CD4-positive, alpha-beta T cell (primary cell): ENCODE data around the gene DNAH1. TPM values are rescaled to one million over a fixed set of nuclear protein-coding genes. Genes with fewer than 3 reads are reported as not detected.

Experiments
- ATAC-seq: fragments of 200-7000 bp; cut with Tn5 transposase; one replicate; pipeline ENCODE4 v1.10.0; 2022; ENCODE audit warnings: mild to moderate bottlenecking; ENCODE audit not compliant: poor library complexity
- CTCF ChIA-PET: fragments of 350-600 bp; sonication (Branson Sonifier 250); formaldehyde crosslinking; loops from one replicate; lab custom pipeline; 2021; ENCODE audit warnings: antibody characterized with exemption, inconsistent platforms; lab: Charles Lee
- POLR2A ChIA-PET: fragments of 350-600 bp; sonication (Branson Sonifier 250); formaldehyde crosslinking; loops from one replicate; lab custom pipeline; 2021; ENCODE audit warnings: antibody characterized with exemption, inconsistent platforms; lab: Charles Lee
- DNase-seq, 14 experiments: peaks; one replicate each; pipeline ENCODE4 v3.0.0-alpha.2; 2013 to 2020; ENCODE audit warnings: mixed read lengths in 2 of 14
- H3K27ac ChIP-seq, 2 donors: one replicate each; pipeline versions ENCODE4 v1.5.1 to v1.7.0; 2013; ENCODE audit warnings: low read length in 2 of 2, low read depth in 1 of 2, mild to moderate bottlenecking in 1 of 2
- H3K27me3 ChIP-seq, 2 experiments: 1 replicate in 1 of 2; 2 replicates in 1 of 2; pipeline versions ENCODE4 v1.6.1 to v1.7.0; 2013; ENCODE audit warnings: low read length in 2 of 2, control low read depth in 1 of 2, mild to moderate bottlenecking in 1 of 2, moderate library complexity in 1 of 2; ENCODE audit not compliant: insufficient read depth in 2 of 2, control insufficient read depth in 1 of 2
- H3K36me3 ChIP-seq: one replicate; pipeline ENCODE4 v1.6.1; 2013; ENCODE audit warnings: low read length, control low read depth; ENCODE audit not compliant: insufficient read depth
- H3K4me1 ChIP-seq: one replicate; pipeline ENCODE4 v1.6.1; 2013; ENCODE audit warnings: low read length, control low read depth; ENCODE audit not compliant: insufficient read depth
- H3K4me3 ChIP-seq: one replicate; pipeline ENCODE4 v1.5.1; 2013; ENCODE audit warnings: mild to moderate bottlenecking, low read length, moderate library complexity
- H3K9me3 ChIP-seq, 2 experiments: 1 replicate in 1 of 2; 2 replicates in 1 of 2; pipeline versions ENCODE4 v1.6.1 to v1.7.0; 2013; ENCODE audit warnings: low read length in 2 of 2, mild to moderate bottlenecking in 2 of 2, control low read depth in 1 of 2, moderate library complexity in 1 of 2; ENCODE audit not compliant: control insufficient read depth in 1 of 2, insufficient read depth in 1 of 2
- H3K27ac Mint-ChIP-seq: one replicate; pipeline ENCODE4 v1.8.0; 2020; ENCODE audit warnings: mixed read lengths
- H3K27me3 Mint-ChIP-seq: one replicate; pipeline ENCODE4 v1.8.0; 2021; ENCODE audit warnings: mixed read lengths
- H3K36me3 Mint-ChIP-seq: one replicate; pipeline ENCODE4 v1.8.0; 2021; ENCODE audit warnings: low read depth, mixed read lengths
- H3K4me1 Mint-ChIP-seq: one replicate; pipeline ENCODE4 v1.8.0; 2021; ENCODE audit warnings: low read depth, mixed read lengths
- H3K4me3 Mint-ChIP-seq: one replicate; pipeline ENCODE4 v1.8.0; 2020; ENCODE audit warnings: mild to moderate bottlenecking, mixed read lengths
- H3K9me3 Mint-ChIP-seq: one replicate; pipeline ENCODE4 v1.8.0; 2020; ENCODE audit warnings: mixed read lengths
- intact Hi-C, 2 experiments: fragments of 100-400 bp; cut with DNase I in 1 of 2; cut with micrococcal nuclease in 1 of 2; formaldehyde crosslinking; loops; one replicate each; pipeline versions ENCODE4 v1.15.1 to v1.9.0; 2023 to 2025; cut with DNase I, micrococcal nuclease
- total RNA-seq, 174 experiments: library from RNA in 2 of 174; stranded (reverse) in 2 of 174; gene quantifications; one replicate each; pipeline ENCODE4 v1.2.3 and lab custom pipeline; 2021 to 2026
- TF ChIP-seq, protein P1 (sequence below): fragments of 200-600 bp; IDR thresholded peaks from one replicate; pipeline ENCODE4 v1.8.0; 2022; ENCODE audit warnings: antibody characterized with exemption, mild to moderate bottlenecking

The DNAH1 gene
- total RNA-seq, 2 experiments from 2014 or later, result 49.7 to 50.7 TPM

DNA sequence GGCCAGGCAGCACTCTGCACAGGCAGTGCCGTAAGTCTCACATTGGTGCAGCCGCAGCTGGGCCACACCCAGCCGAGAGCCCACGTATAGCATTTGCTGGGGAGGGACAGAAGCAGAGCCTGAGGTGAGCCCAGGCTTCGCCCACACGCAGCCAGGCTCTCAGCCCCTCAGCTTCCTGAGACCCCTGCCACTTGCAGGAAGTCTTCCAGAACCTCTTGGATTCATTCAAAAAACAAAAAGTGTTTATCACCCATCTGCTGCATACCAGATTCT, 121.9 kb downstream of the DNAH1 start:
- H3K27me3 ChIP-seq, result no peaks in the 10 kb centered on the region
- H3K27ac ChIP-seq, result no peak overlapping the region
- Mint-ChIP-seq H3K9me3 (no peaks in the 10 kb centered on the region), H3K27ac (no peak overlapping the region), H3K4me1 (no peaks in the 10 kb centered on the region), H3K4me3 (no peak overlapping the region), H3K27me3 (no peaks in the 10 kb centered on the region), H3K36me3 (no peaks in the 10 kb centered on the region)
- TF ChIP-seq, protein P1, sequence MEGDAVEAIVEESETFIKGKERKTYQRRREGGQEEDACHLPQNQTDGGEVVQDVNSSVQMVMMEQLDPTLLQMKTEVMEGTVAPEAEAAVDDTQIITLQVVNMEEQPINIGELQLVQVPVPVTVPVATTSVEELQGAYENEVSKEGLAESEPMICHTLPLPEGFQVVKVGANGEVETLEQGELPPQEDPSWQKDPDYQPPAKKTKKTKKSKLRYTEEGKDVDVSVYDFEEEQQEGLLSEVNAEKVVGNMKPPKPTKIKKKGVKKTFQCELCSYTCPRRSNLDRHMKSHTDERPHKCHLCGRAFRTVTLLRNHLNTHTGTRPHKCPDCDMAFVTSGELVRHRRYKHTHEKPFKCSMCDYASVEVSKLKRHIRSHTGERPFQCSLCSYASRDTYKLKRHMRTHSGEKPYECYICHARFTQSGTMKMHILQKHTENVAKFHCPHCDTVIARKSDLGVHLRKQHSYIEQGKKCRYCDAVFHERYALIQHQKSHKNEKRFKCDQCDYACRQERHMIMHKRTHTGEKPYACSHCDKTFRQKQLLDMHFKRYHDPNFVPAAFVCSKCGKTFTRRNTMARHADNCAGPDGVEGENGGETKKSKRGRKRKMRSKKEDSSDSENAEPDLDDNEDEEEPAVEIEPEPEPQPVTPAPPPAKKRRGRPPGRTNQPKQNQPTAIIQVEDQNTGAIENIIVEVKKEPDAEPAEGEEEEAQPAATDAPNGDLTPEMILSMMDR, result no peak
- H3K4me1 ChIP-seq, result peaks cover 9% of the 10 kb centered on the region
- H3K9me3 ChIP-seq, result no peaks in the 10 kb centered on the region
- H3K36me3 ChIP-seq, result no peaks in the 10 kb centered on the region
- no peak for DNase-seq
- no peak for ATAC-seq
- ChIA-PET CTCF (no interaction called here), POLR2A (no interaction called here)
- no peak overlapping the region for H3K4me3 ChIP-seq
- intact Hi-C loops, result no loop called here

DNA sequence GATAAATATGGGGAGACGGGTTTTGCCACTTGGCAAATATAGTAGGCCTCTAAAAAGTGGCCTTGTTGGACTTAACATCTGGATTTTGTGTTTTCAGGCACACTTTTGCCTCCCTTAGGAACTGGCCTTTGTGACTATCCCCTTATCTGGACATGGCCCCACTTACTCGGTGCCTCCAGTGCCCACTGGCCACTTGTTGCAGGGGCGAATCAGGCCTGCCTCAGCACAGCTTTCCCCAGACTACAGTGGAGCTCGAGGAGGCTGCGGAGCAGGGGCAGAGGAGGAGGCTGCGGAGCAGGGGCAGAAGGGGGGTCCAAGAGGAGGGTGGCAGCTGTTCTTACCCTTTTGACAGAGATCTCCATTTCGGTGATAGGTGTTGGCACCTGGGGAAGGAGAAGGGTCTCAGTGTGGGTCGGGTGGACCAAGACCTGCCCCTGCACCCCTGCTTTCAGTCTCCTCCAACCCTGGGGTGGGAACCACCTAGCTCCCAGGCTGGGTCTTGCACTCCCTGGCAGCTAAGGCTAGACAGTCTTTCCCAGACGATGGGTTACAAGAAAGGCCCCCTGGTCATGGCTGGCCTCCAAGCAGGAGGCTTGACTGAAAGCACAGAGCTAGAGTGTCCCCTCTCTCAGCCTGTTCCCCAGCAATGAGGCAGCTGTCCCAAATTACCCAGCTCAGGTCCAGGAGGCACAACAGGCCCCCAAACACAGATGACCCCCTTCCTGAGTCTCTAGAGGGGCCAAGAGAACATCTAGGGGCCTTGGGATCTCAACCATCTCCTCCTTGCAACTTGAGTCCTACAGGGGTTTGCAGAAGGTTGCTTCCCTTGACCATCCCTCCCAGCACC, 122.7 kb downstream of the DNAH1 start:
- no peak overlapping the region for H3K27ac Mint-ChIP-seq
- H3K4me3 Mint-ChIP-seq, result no peak overlapping the region
- TF ChIP-seq, protein P1, result no peak
- Histone ChIP-seq H3K4me3 (no peak overlapping the region), H3K36me3 (no peaks in the 10 kb centered on the region), H3K27ac (no peak overlapping the region), H3K27me3 (no peaks in the 10 kb centered on the region), H3K9me3 (no peaks in the 10 kb centered on the region), H3K4me1 (peaks cover 7% of the 10 kb centered on the region)
- ChIA-PET CTCF (no interaction called here), POLR2A (no interaction called here)
- H3K27me3 Mint-ChIP-seq, result no peaks in the 10 kb centered on the region
- no peaks in the 10 kb centered on the region for H3K9me3 Mint-ChIP-seq
- no peaks in the 10 kb centered on the region for H3K4me1 Mint-ChIP-seq
- ATAC-seq (no peak), DNase-seq (no peak)
- intact Hi-C loops, result no loop called here
- H3K36me3 Mint-ChIP-seq, result no peaks in the 10 kb centered on the region

DNA sequence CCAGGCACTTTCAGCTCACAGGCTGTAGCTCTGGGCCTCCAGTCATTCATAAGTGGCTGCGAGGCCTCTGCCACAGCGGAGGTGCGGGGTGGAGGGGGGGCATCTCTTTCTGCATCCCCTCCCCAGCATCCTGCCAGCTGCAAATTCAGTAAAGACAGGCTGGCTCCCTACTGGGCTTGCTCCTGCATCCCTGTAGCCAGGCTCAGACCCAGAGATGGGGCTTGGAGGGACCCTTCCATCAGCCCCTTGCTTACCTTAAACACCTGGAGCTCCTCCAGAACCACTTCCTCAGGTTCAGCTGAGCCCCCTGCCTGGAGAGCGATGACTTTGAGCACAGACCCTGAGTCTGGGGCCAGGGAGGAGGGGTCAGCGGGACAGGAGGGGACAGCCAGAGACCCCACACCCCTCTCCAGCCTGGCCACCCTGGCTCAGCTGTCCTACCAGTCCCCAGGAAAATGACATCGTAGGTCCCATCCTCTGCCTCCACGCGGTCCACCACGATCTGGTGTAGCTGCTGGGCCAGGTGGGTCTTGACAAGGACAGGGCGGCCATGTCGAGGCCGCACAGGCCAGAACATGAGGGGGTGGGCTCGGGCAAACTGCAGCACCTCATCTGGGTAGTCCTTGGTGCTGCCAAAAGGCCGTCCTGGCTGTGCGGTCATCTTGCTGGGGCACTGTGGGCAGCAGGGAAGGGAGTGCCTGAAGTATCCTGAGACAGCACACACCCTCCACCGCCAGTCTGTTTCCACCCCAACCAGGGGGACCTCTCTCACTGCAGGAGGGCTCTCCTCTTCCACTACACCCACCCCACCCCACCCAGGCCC, 123.5 kb downstream of the DNAH1 start:
- Mint-ChIP-seq H3K36me3 (no peaks in the 10 kb centered on the region), H3K27me3 (no peaks in the 10 kb centered on the region), H3K4me3 (no peak overlapping the region), H3K4me1 (no peaks in the 10 kb centered on the region), H3K9me3 (no peaks in the 10 kb centered on the region), H3K27ac (no peak overlapping the region)
- no peaks in the 10 kb centered on the region for H3K36me3 ChIP-seq
- DNase-seq (no peak), ATAC-seq (no peak)
- no peaks in the 10 kb centered on the region for H3K27me3 ChIP-seq
- H3K27ac ChIP-seq, result no peak overlapping the region
- CTCF ChIA-PET, result no interaction called here
- H3K4me3 ChIP-seq, result no peak overlapping the region
- H3K9me3 ChIP-seq, result no peaks in the 10 kb centered on the region
- TF ChIP-seq, protein P1, result no peak
- peaks cover 11% of the 10 kb centered on the region for H3K4me1 ChIP-seq
- POLR2A ChIA-PET, result no interaction called here
- intact Hi-C loops, result loop anchor here in 1 of 2 experiments (10.0 kb wide), 1 partner anchor 155 kb away; the partner anchor contains the start of gene GLYCTK
